A204.1 (cell line): Measurements from ENCODE around the gene TNFRSF21.
"Not testable (repeated sequence)": the region's sequence is repeated elsewhere in the genome, so short reads cannot be mapped to it uniquely, and the experiment has no call there.

Source experiments
- FAIRE-seq: peaks from 2 replicates; lab custom pipeline; 2012; peaks lifted over from hg19 to GRCh38; lab: Jason Lieb, UNC

Gene TNFRSF21

GRCh38 chr6:47309291-47310130 is at the start of gene TNFRSF21:
Gene TNFRSF21, minus strand, starts transcription at chr6:47309905. Its CDS starts 394 bp downstream, at chr6:47309511.
- FAIRE-seq: peak; percentile 69

GRCh38 chr6:47358440-47359225 is 48.9 kb upstream of the TNFRSF21 start:
- FAIRE-seq: no peak

- no peak for FAIRE-seq
Measured at GRCh38 chr6:47357827-47358226, 48.1 kb upstream of the TNFRSF21 start.

- FAIRE-seq: no peak
Measured at GRCh38 chr6:47355496-47355895, 45.8 kb upstream of the TNFRSF21 start.

- FAIRE-seq: no peak
Measured at GRCh38 chr6:47353871-47354270, 44.2 kb upstream of the TNFRSF21 start.

- FAIRE-seq: no peak
Measured at GRCh38 chr6:47352966-47353365, 43.3 kb upstream of the TNFRSF21 start.

- no peak for FAIRE-seq
Measured at GRCh38 chr6:47352194-47352920, 42.7 kb upstream of the TNFRSF21 start.

- FAIRE-seq: no peak
Measured at GRCh38 chr6:47351621-47352020, 41.9 kb upstream of the TNFRSF21 start.

GRCh38 chr6:47349931-47350330 is 40.2 kb upstream of the TNFRSF21 start:
- no peak for FAIRE-seq

- no peak for FAIRE-seq
Measured at GRCh38 chr6:47348316-47348863, 38.7 kb upstream of the TNFRSF21 start.

- FAIRE-seq: no peak
Measured at GRCh38 chr6:47345761-47346160, 36.1 kb upstream of the TNFRSF21 start.

- FAIRE-seq: no peak
Measured at GRCh38 chr6:47344022-47344421, 34.3 kb upstream of the TNFRSF21 start.

GRCh38 chr6:47343600-47343999 is 33.9 kb upstream of the TNFRSF21 start:
- no peak for FAIRE-seq

- FAIRE-seq: no peak
Measured at GRCh38 chr6:47342824-47343223, 33.1 kb upstream of the TNFRSF21 start.

- FAIRE-seq: no peak
Measured at GRCh38 chr6:47337519-47337918, 27.8 kb upstream of the TNFRSF21 start.

GRCh38 chr6:47336334-47336733 is 26.6 kb upstream of the TNFRSF21 start:
- FAIRE-seq: no peak

- FAIRE-seq: no peak
Measured at GRCh38 chr6:47335466-47335865, 25.8 kb upstream of the TNFRSF21 start.

GRCh38 chr6:47334334-47334733 is 24.6 kb upstream of the TNFRSF21 start:
- FAIRE-seq: no peak

- not testable (repeated sequence) for FAIRE-seq
Measured at GRCh38 chr6:47328606-47329005, 18.9 kb upstream of the TNFRSF21 start.

GRCh38 chr6:47328139-47328538 is 18.4 kb upstream of the TNFRSF21 start:
- not testable (repeated sequence) for FAIRE-seq

- no peak for FAIRE-seq
Measured at GRCh38 chr6:47323887-47324286, 14.2 kb upstream of the TNFRSF21 start.

GRCh38 chr6:47323321-47323720 is 13.6 kb upstream of the TNFRSF21 start:
- no peak for FAIRE-seq
